HepG2 (cell line): ENCODE results near the gene TOR1AIP1. TPM values are rescaled to one million over a fixed set of nuclear protein-coding genes. Genes with fewer than 3 reads are reported as not detected.

Experiments used
- ASH2L ChIP-seq: fragments of 300-600, 200-600 bp; sonication (generic); IDR thresholded peaks from 2 replicates; pipeline ENCODE4 v1.7.0; 2017; ENCODE audit warnings: low read depth, mild to moderate bottlenecking, moderate library complexity, mixed read lengths, low read length; ENCODE audit not compliant: insufficient read length
- FOXP1 ChIP-seq, 2 experiments: fragments of 450-650 bp in 1 of 2; IDR thresholded peaks; 2 replicates each; pipeline ENCODE4 v1.6.1; 2017 to 2018; ENCODE audit warnings: antibody characterized with exemption in 1 of 2
- FOXP4 ChIP-seq: sonication (generic); formaldehyde crosslinking; IDR thresholded peaks from 2 replicates; pipeline ENCODE4 v1.4.0; 2020; ENCODE audit warnings: missing genetic modification reagents
- KDM5B ChIP-seq: sonication (generic); formaldehyde crosslinking; IDR thresholded peaks from 2 replicates; pipeline ENCODE4 v1.4.0; 2020; ENCODE audit warnings: missing genetic modification reagents, mild to moderate bottlenecking, borderline replicate concordance
- MAFK ChIP-seq, 2 experiments: IDR thresholded peaks in 1 of 2; conservative IDR thresholded peaks in 1 of 2; 2 replicates each; pipeline ENCODE4 v1.6.1; 2011; ENCODE audit warnings: improper control_type of control experiment in 2 of 2, low read length in 2 of 2
- NR3C1 ChIP-seq: sonication (generic); formaldehyde crosslinking; IDR thresholded peaks from 2 replicates; pipeline ENCODE4 v1.4.0; 2020; ENCODE audit warnings: missing genetic modification reagents
- PAXIP1 ChIP-seq: sonication (generic); formaldehyde crosslinking; conservative IDR thresholded peaks from 2 replicates; pipeline ENCODE4 v1.4.0; 2020; ENCODE audit warnings: mild to moderate bottlenecking, missing genetic modification reagents, moderate library complexity
- RBM22 ChIP-seq: fragments of 200-400 bp; formaldehyde crosslinking; optimal IDR thresholded peaks from 2 replicates; pipeline ENCODE3; 2017; ENCODE audit warnings: mild to moderate bottlenecking, low read length, moderate library complexity
- TCF7 ChIP-seq: sonication (generic); IDR thresholded peaks from 2 replicates; pipeline ENCODE4 v1.6.1; 2016; ENCODE audit warnings: antibody characterized with exemption, low read depth
- TEAD3 ChIP-seq: optimal IDR thresholded peaks from 2 replicates; pipeline ENCODE3; 2016; ENCODE audit warnings: borderline replicate concordance
- ZNF501 ChIP-seq: sonication (generic); formaldehyde crosslinking; IDR thresholded peaks from 2 replicates; pipeline ENCODE4 v1.5.1; 2020; ENCODE audit warnings: mild to moderate bottlenecking, moderate library complexity, missing genetic modification reagents
- ZNF674 ChIP-seq: sonication (generic); formaldehyde crosslinking; IDR thresholded peaks from 2 replicates; pipeline ENCODE4 v1.5.0; 2020; ENCODE audit warnings: low read depth, mild to moderate bottlenecking, missing genetic modification reagents
- polyA plus RNA-seq, 8 experiments: library from polyadenylated mRNA; depleted of rRNA in 3 of 8; stranded (reverse) in 7 of 8; unstranded in 1 of 8; fragments of >200 nt; fragmentation: Illumina TruSeq in 4 of 8; extraction: Trizol in 4 of 8; gene quantifications; 2 replicates each; pipeline versions ENCODE4 v1.2.1 to v1.2.3, GENCODE V29; 2011 to 2016; ENCODE audit warnings: low read depth in 4 of 8, missing spikeins in 1 of 8, mixed read lengths in 1 of 8; ENCODE audit not compliant: insufficient read depth in 1 of 8
- total RNA-seq, 5 experiments: library from RNA; depleted of rRNA; stranded (reverse); fragments of >200 nt; fragmentation: Illumina TruSeq; extraction: Trizol; gene quantifications; 2 replicates each; pipeline ENCODE4 v1.2.3, GENCODE V29; 2016; ENCODE audit warnings: low read depth in 1 of 5

The TOR1AIP1 gene
- total and polyA plus RNA-seq, 2 of the 13 experiments (the other 11 are each of a cell fraction or from before 2014, with no cell fraction given): 15.6 to 29.0 TPM

- no peak for TF ChIP-seq KDM5B (CRISPR knock-in tag)
- no peak for TF ChIP-seq FOXP1 (IDR thresholded peaks at IDR 0.05)
- TF ChIP-seq FOXP1 (CRISPR knock-in tag; IDR thresholded peaks at IDR 0.05): peak; percentile 84
- peak; percentile 85 for TF ChIP-seq TEAD3 (CRISPR knock-in tag)
- no peak for TF ChIP-seq ZNF674
- peak; percentile 39 for TF ChIP-seq ASH2L
- no peak for TF ChIP-seq NR3C1 (CRISPR knock-in tag)
- 0 out of 2 replicates have a peak, but pooled peaks have one; percentile 2 for TF ChIP-seq TCF7
- TF ChIP-seq RBM22: no peak
- TF ChIP-seq ZNF501 (CRISPR knock-in tag): no peak
- TF ChIP-seq MAFK (conservative IDR thresholded peaks at IDR 0.05 in 1 of 2, IDR thresholded peaks at IDR 0.05 in 1 of 2; ENCODE audit: low read length in 2 of 2): peak; percentile 34 to 49
- TF ChIP-seq PAXIP1 (CRISPR knock-in tag): 0 out of 2 replicates have a peak, but pooled peaks have one; percentile 22
- peak; percentile 73 for TF ChIP-seq FOXP4 (CRISPR knock-in tag)
Observed at GRCh38 chr1:179876300-179876715, 5.8 kb upstream of the TOR1AIP1 start (continued).
